C4-2B (cell line): Measurements from ENCODE around the gene GCAT.

Source experiments
- H3K27ac ChIP-seq: fragments of 450-650 bp; 2 replicates; pipeline ENCODE4 v1.5.1; 2017
- ZFX ChIP-seq: fragments of 450-650 bp; IDR thresholded peaks from 2 replicates; pipeline ENCODE4 v1.6.1; 2017
- TF ChIP-seq, protein P1 (sequence below): fragments of 450-650 bp; conservative IDR thresholded peaks from 2 replicates; pipeline ENCODE4 v1.5.1; 2017; ENCODE audit warnings: mild to moderate bottlenecking

The GCAT gene

DNA sequence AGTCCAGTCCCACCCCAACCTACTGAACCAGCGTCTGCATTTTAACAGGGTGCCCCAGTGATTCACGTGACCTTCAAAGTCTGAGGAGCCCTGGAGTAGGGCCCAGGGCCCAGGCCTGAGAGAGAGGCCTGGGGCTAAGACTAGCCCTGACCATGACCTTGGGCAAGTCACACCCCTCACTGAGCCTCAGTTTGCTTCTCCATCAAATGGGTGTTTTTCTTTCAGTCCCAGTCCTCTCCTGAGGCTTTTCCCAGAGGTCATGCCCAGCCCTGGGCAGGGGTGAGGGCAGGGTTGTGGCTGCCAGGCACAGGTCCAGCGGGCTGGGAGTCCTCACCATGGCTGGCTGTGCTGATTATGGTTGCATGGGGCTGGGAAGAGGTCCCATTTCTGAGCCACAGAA is 33.0 kb upstream of the GCAT start:
- no peak for TF ChIP-seq ZFX
- TF ChIP-seq, protein P1, sequence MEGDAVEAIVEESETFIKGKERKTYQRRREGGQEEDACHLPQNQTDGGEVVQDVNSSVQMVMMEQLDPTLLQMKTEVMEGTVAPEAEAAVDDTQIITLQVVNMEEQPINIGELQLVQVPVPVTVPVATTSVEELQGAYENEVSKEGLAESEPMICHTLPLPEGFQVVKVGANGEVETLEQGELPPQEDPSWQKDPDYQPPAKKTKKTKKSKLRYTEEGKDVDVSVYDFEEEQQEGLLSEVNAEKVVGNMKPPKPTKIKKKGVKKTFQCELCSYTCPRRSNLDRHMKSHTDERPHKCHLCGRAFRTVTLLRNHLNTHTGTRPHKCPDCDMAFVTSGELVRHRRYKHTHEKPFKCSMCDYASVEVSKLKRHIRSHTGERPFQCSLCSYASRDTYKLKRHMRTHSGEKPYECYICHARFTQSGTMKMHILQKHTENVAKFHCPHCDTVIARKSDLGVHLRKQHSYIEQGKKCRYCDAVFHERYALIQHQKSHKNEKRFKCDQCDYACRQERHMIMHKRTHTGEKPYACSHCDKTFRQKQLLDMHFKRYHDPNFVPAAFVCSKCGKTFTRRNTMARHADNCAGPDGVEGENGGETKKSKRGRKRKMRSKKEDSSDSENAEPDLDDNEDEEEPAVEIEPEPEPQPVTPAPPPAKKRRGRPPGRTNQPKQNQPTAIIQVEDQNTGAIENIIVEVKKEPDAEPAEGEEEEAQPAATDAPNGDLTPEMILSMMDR, result no peak
- H3K27ac ChIP-seq, result peak overlapping the region; percentile 92; the same call in 1 of the 2 replicates

DNA sequence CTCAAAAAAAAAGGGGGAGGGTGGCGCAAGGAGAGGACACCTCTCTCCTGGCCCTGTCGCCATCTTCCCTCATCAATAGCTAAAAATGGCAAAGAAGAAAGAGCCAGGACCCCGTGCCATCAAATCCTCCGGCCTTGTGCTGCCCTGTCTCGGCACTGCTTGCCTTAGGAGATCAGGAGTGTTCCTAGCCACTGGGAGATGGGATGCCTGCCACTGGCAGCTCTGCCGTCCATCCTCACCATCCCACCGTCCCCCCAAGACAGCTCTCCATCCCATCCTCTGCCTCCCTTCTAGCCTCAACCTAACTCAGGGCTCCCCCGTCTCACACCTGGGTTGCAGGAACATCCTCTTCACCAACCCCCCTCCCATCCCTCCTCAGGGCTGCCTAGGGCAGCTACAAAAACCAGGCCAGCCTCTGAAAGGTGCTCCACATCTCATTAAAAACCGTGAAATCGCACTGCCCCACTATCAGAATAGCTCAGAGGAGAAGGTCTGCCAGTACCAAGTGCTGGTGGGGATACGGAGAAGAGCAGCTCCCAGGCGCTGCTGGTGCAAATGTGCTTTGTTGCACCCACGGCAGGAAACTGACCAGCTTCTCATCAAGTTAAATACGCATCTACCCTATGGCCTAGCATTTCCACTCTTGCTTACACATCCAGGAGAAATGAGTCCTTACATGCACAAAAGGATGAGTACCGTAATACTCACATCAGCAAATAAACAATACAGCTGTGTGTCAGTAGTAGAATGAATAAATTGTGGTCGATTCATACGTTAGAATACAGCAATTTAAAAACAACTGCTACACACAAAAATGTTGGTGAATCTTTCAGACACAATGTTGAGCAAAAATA is 31.7 kb upstream of the GCAT start:
- TF ChIP-seq, protein P1, result no peak
- no peak for TF ChIP-seq ZFX
- peak overlapping the region; percentile 92 for H3K27ac ChIP-seq

DNA sequence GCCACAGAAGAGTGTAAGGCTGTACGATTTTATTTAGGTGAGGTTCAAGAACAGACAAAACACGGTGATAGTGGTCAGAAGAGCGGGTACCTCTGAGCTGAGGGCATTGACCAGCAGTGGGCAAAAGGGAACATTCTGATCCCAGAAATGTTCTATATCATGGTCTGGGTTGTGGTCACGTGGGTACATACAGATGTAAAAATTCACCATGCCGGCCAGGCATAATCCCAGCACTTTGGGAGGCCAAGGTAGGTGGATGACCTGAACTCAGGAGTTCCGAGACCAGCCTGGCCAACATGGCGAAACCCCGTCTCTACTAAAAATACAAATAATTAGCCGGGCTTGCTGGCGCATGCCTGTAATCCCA is 31.1 kb upstream of the GCAT start:
- H3K27ac ChIP-seq, result peak overlapping the region; percentile 92
- TF ChIP-seq, protein P1, result no peak
- no peak for TF ChIP-seq ZFX

DNA sequence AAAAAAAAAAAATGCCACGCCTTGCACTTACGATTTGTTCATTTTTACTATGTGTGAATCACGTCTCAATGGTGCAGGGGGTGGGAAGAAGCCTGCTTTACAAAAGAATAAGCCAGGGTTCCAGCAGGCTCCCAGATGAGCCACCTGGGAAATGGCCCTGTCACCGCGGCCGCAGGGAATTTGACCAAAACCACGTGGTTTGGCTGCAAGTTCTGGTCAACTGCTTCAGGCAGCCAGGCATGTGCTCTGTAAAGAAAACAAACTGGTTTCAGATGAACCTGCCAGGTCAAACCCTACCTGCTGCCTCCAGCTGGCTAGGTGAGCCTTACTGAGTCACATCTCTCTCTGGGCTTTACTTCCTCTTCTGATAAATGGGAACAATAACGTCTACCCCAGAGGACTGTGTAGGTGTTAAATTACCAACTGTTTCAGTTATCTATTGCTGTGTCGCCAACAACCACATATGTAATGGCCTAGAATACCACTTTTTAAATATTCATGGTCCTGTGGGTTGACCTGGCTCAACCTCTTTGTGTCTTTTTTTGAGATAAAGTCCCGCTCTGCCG is 30.5 kb upstream of the GCAT start:
- TF ChIP-seq ZFX, result no peak
- TF ChIP-seq, protein P1, result no peak
- H3K27ac ChIP-seq, result peak overlapping the region; percentile 92

DNA sequence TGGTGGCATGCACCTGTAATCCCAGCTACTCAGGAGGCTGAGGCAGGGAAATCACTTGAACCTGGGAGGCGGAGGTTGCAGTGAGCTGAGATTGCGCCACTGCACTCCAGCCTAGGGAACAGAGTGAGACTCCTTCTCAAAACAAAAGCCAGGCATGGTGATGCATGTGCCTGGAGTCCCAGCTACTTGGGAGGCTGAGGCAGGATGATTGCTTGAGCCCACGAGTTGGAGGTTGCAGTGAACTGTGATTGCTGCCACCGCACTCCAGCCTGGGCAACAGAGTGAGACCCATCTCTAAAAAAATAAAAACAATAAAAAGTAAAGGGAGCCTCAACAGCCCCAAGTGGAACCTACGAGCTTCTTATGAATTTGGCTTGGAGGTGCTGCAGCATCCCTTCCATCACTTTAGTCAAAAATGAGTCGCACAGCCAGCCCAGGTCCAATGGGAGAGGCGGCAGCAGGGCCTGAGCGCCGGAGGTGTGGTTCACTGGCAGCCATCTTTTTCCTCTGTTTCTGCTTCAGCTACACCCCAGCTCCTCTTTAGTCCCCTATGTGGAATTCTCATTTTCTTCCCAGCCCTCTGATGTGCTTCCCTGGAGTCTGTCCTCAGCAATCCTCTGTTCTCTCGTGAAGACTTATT is 29.2 kb upstream of the GCAT start:
- peak overlapping the region; percentile 92 for H3K27ac ChIP-seq
- TF ChIP-seq, protein P1, result no peak
- no peak for TF ChIP-seq ZFX

DNA sequence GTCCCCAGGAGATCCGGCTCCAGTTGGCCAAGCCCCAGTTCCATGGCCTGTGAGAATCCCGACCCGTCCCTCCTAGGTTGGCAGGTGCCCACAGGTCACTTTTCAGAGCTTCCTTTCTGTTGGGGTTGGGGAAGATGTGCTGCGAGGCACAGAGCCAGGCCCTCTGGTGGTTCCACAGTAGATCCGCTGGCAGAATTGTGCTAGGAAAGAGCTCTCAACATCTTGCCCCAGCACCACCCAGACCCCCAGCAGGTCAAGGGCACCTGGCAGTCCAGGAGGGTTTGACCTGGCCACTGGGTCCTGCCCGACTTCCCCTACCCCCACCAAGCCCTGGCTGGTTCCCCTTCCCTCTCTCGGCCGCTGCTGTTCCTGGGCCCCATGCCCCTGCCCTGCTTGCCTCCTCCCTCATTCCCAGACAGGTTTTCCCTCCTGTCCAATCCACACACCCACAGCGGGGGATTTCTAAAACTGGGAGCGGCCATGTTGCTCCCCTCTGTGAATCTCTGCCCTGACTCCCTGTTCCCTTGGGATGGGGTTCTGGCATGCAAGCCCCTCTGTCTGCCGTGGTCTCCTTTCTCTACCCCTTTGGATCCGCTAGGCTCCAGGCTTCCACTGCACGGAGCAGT is 26.2 kb upstream of the GCAT start:
- TF ChIP-seq, protein P1, result no peak; the same call in 1 of the 2 replicates
- no peak for TF ChIP-seq ZFX
- peak overlapping the region; percentile 16 for H3K27ac ChIP-seq
